Lung (tissue), 12 donors: ENCODE results near the gene ATRNL1. TPM values are rescaled to one million over a fixed set of nuclear protein-coding genes. Genes with fewer than 3 reads are reported as not detected.

Source experiments
- ATAC-seq: fragments of 200-7000 bp; cut with Tn5 transposase; one replicate; pipeline ENCODE4 v1.9.1; 2020; ENCODE audit warnings: moderate number of reproducible peaks; ENCODE audit not compliant: insufficient read depth, low FRiP score
- DNase-seq, 3 donors: peaks; one replicate each; pipeline ENCODE4 v3.0.0-alpha.2; 2013 to 2017
- H3K27ac ChIP-seq, 2 donors: one replicate each; pipeline ENCODE4 v1.5.1; 2013; ENCODE audit warnings: mild to moderate bottlenecking in 2 of 2, moderate library complexity in 2 of 2, control low read depth in 1 of 2, inconsistent platforms in 1 of 2, low read depth in 1 of 2, low read length in 1 of 2
- H3K27me3 ChIP-seq, 3 donors: one replicate each; pipeline ENCODE4 v1.5.1; 2013; ENCODE audit warnings: low read length in 2 of 3; ENCODE audit not compliant: control insufficient read depth in 3 of 3, insufficient read depth in 3 of 3
- H3K36me3 ChIP-seq, 4 donors: one replicate each; pipeline ENCODE4 v1.5.1; 2013; ENCODE audit warnings: low read length in 4 of 4, mild to moderate bottlenecking in 1 of 4, moderate library complexity in 1 of 4; ENCODE audit not compliant: control insufficient read depth in 4 of 4, insufficient read depth in 4 of 4
- H3K4me1 ChIP-seq, 5 donors: one replicate each; pipeline ENCODE4 v1.5.1; 2013; ENCODE audit warnings: low read length in 5 of 5, mild to moderate bottlenecking in 2 of 5, moderate library complexity in 1 of 5; ENCODE audit not compliant: control insufficient read depth in 5 of 5, insufficient read depth in 5 of 5
- H3K4me3 ChIP-seq: one replicate; pipeline ENCODE4 v1.5.1; 2013; ENCODE audit warnings: mild to moderate bottlenecking, control low read depth, moderate library complexity
- H3K9ac ChIP-seq, 2 donors: one replicate each; pipeline ENCODE4 v1.5.1; 2013; ENCODE audit warnings: low read length in 2 of 2, control low read depth in 1 of 2; ENCODE audit not compliant: insufficient read depth in 1 of 2
- H3K9me3 ChIP-seq, 4 donors: one replicate each; pipeline ENCODE4 v1.5.1; 2013; ENCODE audit warnings: low read length in 3 of 4, mild to moderate bottlenecking in 1 of 4, moderate library complexity in 1 of 4; ENCODE audit not compliant: control insufficient read depth in 4 of 4, insufficient read depth in 3 of 4
- WGBS, 2 donors: extraction: QIAGEN DNeasy Blood & Tissue Kit; methylation state at CpG; one replicate each; pipeline ENCODE4 v1.1.7; 2013; 5-methylcytosine and 5-hydroxymethylcytosine counted together
- polyA plus RNA-seq, 2 donors: library from polyadenylated mRNA; stranded (reverse); fragments of 200-250 nt; gene quantifications; one replicate each; pipeline ENCODE4 v1.2.1, GENCODE V29; 2013
- total RNA-seq, 2 donors: library from RNA; depleted of rRNA in 1 of 2; stranded (reverse); fragments of >200 nt in 1 of 2; gene quantifications; one replicate each; pipeline ENCODE4 v1.2.1, GENCODE V29; 2014 to 2021
- TF ChIP-seq, protein P1 (sequence below): IDR thresholded peaks from 2 replicates; pipeline ENCODE4 v1.5.1; 2012; ENCODE audit warnings: mild to moderate bottlenecking; ENCODE audit errors: control extremely low read depth, extremely low read depth
- donor health status: control.
- donor health status: control.
- donor health status: Bipolar disorder and iron deficiency.
- donor health status: healthy.
- donor health status: DM: yes; HTN: yes; CAD: no.

ATRNL1 gene
- total and polyA plus RNA-seq, 4 donors, result 0.05 to 11.1 (median 0.24) TPM

- TF ChIP-seq, protein P1, sequence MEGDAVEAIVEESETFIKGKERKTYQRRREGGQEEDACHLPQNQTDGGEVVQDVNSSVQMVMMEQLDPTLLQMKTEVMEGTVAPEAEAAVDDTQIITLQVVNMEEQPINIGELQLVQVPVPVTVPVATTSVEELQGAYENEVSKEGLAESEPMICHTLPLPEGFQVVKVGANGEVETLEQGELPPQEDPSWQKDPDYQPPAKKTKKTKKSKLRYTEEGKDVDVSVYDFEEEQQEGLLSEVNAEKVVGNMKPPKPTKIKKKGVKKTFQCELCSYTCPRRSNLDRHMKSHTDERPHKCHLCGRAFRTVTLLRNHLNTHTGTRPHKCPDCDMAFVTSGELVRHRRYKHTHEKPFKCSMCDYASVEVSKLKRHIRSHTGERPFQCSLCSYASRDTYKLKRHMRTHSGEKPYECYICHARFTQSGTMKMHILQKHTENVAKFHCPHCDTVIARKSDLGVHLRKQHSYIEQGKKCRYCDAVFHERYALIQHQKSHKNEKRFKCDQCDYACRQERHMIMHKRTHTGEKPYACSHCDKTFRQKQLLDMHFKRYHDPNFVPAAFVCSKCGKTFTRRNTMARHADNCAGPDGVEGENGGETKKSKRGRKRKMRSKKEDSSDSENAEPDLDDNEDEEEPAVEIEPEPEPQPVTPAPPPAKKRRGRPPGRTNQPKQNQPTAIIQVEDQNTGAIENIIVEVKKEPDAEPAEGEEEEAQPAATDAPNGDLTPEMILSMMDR, result no peak
- H3K4me1 ChIP-seq, result no peaks in the 10 kb centered on the region
- DNase-seq (no peak), ATAC-seq (no peak)
- no peaks in the 10 kb centered on the region for H3K36me3 ChIP-seq
- no peak overlapping the region for H3K4me3 ChIP-seq
- no peak overlapping the region for H3K9ac ChIP-seq
- no peaks in the 10 kb centered on the region for H3K27me3 ChIP-seq
- peaks cover 0 to 3% (median 1%) of the 10 kb centered on the region in 4 donors for H3K9me3 ChIP-seq
- WGBS, 2 donors, result 92 to 96% methylated on average over 1 of the region's 1 CpG
- H3K27ac ChIP-seq, result no peak overlapping the region
Measured at GRCh38 chr10:115379064-115379463, 285.9 kb downstream of the ATRNL1 start.

DNA sequence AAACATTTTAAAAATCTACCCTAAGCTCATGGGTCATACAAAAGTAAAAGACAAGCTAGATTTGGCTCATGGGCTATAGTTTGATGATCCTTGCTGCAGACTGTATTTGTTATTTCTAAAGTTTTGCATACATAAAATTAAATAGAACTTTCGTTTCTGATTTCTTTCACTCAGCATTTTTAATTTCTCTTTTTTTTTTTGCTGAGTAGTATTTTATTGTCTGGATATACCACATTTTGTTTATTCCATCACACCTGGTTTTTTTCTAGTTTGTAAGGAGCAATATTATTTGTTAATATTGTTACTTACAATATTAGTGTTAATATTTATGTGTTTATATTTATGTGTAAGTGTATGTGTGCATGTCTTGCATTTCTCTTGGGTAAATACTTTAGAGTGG lies 291.5 kb downstream of the ATRNL1 start:
- Histone ChIP-seq H3K27me3 (no peaks in the 10 kb centered on the region), H3K4me3 (no peak overlapping the region), H3K9ac (no peak overlapping the region), H3K36me3 (no peaks in the 10 kb centered on the region), H3K9me3 (peaks cover 0 to 3% (median 0%) of the 10 kb centered on the region in 4 donors), H3K4me1 (no peaks in the 10 kb centered on the region), H3K27ac (no peak overlapping the region)
- ATAC-seq (no peak), DNase-seq (no peak)
- TF ChIP-seq, protein P1, result no peak
- 68 to 81% methylated on average over 1 of the region's 1 CpG for WGBS, 2 donors

- ATAC-seq (no peak), DNase-seq (no peak)
- peaks cover 0 to 4% (median under 1%) of the 10 kb centered on the region in 4 donors for H3K9me3 ChIP-seq
- no peak overlapping the region for H3K4me3 ChIP-seq
- 91 to 92% methylated on average over 1 of the region's 1 CpG for WGBS, 2 donors
- TF ChIP-seq, protein P1, result no peak
- H3K27me3 ChIP-seq, result no peaks in the 10 kb centered on the region
- H3K36me3 ChIP-seq, result no peaks in the 10 kb centered on the region
- H3K27ac ChIP-seq, result no peak overlapping the region
- H3K4me1 ChIP-seq, result no peaks in the 10 kb centered on the region
- no peak overlapping the region for H3K9ac ChIP-seq
Measured at GRCh38 chr10:115390607-115391006, 297.4 kb downstream of the ATRNL1 start.

DNA sequence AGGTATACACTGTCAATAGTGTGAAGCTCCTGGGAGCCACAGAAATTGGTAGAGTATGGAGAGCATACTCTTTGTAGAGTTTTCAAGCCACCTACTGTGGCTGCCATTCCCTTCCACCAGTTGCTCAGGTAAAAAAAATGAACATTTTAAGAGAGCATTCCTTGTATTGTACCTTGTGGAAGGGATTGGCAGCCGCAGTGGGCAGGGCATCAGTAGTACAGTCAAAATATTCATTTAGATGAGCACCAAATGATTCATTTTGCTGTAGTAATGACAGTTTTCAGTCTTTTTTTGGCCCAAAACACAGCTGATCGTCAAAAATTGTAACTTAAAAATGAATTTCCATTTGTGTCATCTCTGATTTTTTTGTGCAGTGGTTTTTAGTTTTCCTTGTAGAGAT lies 304.9 kb downstream of the ATRNL1 start:
- no peaks in the 10 kb centered on the region for H3K27me3 ChIP-seq
- WGBS, 2 donors, result 84 to 89% methylated on average over 2 of the region's 2 CpGs
- no peak overlapping the region for H3K4me3 ChIP-seq
- DNase-seq (no peak), ATAC-seq (no peak)
- no peaks in the 10 kb centered on the region for H3K4me1 ChIP-seq
- no peak overlapping the region for H3K9ac ChIP-seq
- no peak overlapping the region for H3K27ac ChIP-seq
- TF ChIP-seq, protein P1, result no peak
- H3K9me3 ChIP-seq, result no peaks in the 10 kb centered on the region
- H3K36me3 ChIP-seq, result no peaks in the 10 kb centered on the region
